ENCODE measurements around the gene TMEM17.
"Not testable (repeated sequence)": the region's sequence is repeated elsewhere in the genome, so short reads cannot be mapped to it uniquely, and the experiment has no call there.

Gene TMEM17

GRCh38 chr2:62527478-62528210, 21.6 kb upstream of the TMEM17 start:
- DNase-seq (ENCODE audit: low read depth, low spot score), result no peak
- no peak for TF ChIP-seq ZNF274 (IDR thresholded peaks at IDR 0.05; ENCODE audit: low read depth, low read length)
- no peak for TF ChIP-seq SUZ12 (IDR thresholded peaks at IDR 0.05; ENCODE audit: extremely low read depth, insufficient read depth, insufficient read length)
- no peak for TF ChIP-seq YY1 (IDR thresholded peaks at IDR 0.05; ENCODE audit: insufficient read depth, insufficient read length)

GRCh38 chr2:62526531-62527381, 20.8 kb upstream of the TMEM17 start:
- Histone ChIP-seq H3K9ac (ENCODE audit: insufficient read length, low read depth) (no peak overlapping the region), H3K27me3 (ENCODE audit: insufficient read depth, insufficient read length) (no peaks in the 10 kb centered on the region), H3K36me3 (ENCODE audit: insufficient read depth, insufficient read length, low read length) (no peaks in the 10 kb centered on the region), H3K4me1 (ENCODE audit: insufficient read depth, insufficient read length) (no peaks in the 10 kb centered on the region), H3K4me3 (ENCODE audit: insufficient read length, low read depth) (no peak overlapping the region), H3K9me3 (ENCODE audit: insufficient read depth, low read length) (no peaks in the 10 kb centered on the region; the same call in 1 of the 2 replicates)
- peak; percentile 40 for DNase-seq (ENCODE audit: low read depth, low spot score)
- TF ChIP-seq SUZ12 (IDR thresholded peaks at IDR 0.05; ENCODE audit: extremely low read depth, insufficient read depth, insufficient read length) (no peak), YY1 (IDR thresholded peaks at IDR 0.05; ENCODE audit: insufficient read depth, insufficient read length) (no peak), ZNF274 (IDR thresholded peaks at IDR 0.05; ENCODE audit: low read depth, low read length) (no peak)

More at GRCh38 chr2:62527478-62528210, 21.6 kb upstream of the TMEM17 start:
- no peaks in the 10 kb centered on the region for H3K27me3 ChIP-seq (ENCODE audit: insufficient read depth, insufficient read length)
- no peak overlapping the region for H3K4me3 ChIP-seq (ENCODE audit: insufficient read length, low read depth)
- no peaks in the 10 kb centered on the region for H3K9me3 ChIP-seq (ENCODE audit: insufficient read depth, low read length)
- H3K36me3 ChIP-seq (ENCODE audit: insufficient read depth, insufficient read length, low read length), result no peaks in the 10 kb centered on the region
- H3K4me1 ChIP-seq (ENCODE audit: insufficient read depth, insufficient read length), result no peaks in the 10 kb centered on the region
- H3K9ac ChIP-seq (ENCODE audit: insufficient read length, low read depth), result no peak overlapping the region

- no peak overlapping the region for H3K4me3 ChIP-seq (ENCODE audit: insufficient read length, low read depth)
- DNase-seq (ENCODE audit: low read depth, low spot score), result no peak
- H3K9me3 ChIP-seq (ENCODE audit: insufficient read depth, low read length), result no peaks in the 10 kb centered on the region; the same call in 1 of the 2 replicates
- no peak overlapping the region for H3K9ac ChIP-seq (ENCODE audit: insufficient read length, low read depth)
- no peaks in the 10 kb centered on the region for H3K27me3 ChIP-seq (ENCODE audit: insufficient read depth, insufficient read length)
- no peaks in the 10 kb centered on the region for H3K4me1 ChIP-seq (ENCODE audit: insufficient read depth, insufficient read length)
- no peak for TF ChIP-seq ZNF274 (IDR thresholded peaks at IDR 0.05; ENCODE audit: low read depth, low read length)
- no peak for TF ChIP-seq YY1 (IDR thresholded peaks at IDR 0.05; ENCODE audit: insufficient read depth, insufficient read length)
- no peak for TF ChIP-seq SUZ12 (IDR thresholded peaks at IDR 0.05; ENCODE audit: extremely low read depth, insufficient read depth, insufficient read length)
- H3K36me3 ChIP-seq (ENCODE audit: insufficient read depth, insufficient read length, low read length), result no peaks in the 10 kb centered on the region
Measured at GRCh38 chr2:62525549-62526269, 19.7 kb upstream of the TMEM17 start.

- no peaks in the 10 kb centered on the region for H3K4me1 ChIP-seq (ENCODE audit: insufficient read depth, insufficient read length)
- TF ChIP-seq SUZ12 (IDR thresholded peaks at IDR 0.05; ENCODE audit: extremely low read depth, insufficient read depth, insufficient read length), result no peak
- TF ChIP-seq ZNF274 (IDR thresholded peaks at IDR 0.05; ENCODE audit: low read depth, low read length), result no peak
- no peak for TF ChIP-seq YY1 (IDR thresholded peaks at IDR 0.05; ENCODE audit: insufficient read depth, insufficient read length)
- DNase-seq (ENCODE audit: low read depth, low spot score), result no peak
Measured at GRCh38 chr2:62524293-62524941, 18.4 kb upstream of the TMEM17 start.

GRCh38 chr2:62521061-62521460, 15.1 kb upstream of the TMEM17 start:
- H3K9ac ChIP-seq (ENCODE audit: insufficient read length, low read depth); H3K4me1 ChIP-seq (ENCODE audit: insufficient read depth, insufficient read length); H3K27me3 ChIP-seq (ENCODE audit: insufficient read depth, insufficient read length): not testable (repeated sequence)

More at GRCh38 chr2:62524293-62524941, 18.4 kb upstream of the TMEM17 start:
- no peak overlapping the region for H3K9ac ChIP-seq (ENCODE audit: insufficient read length, low read depth)
- no peaks in the 10 kb centered on the region; the same call in 1 of the 2 replicates for H3K9me3 ChIP-seq (ENCODE audit: insufficient read depth, low read length)
- H3K4me3 ChIP-seq (ENCODE audit: insufficient read length, low read depth), result no peak overlapping the region
- H3K27me3 ChIP-seq (ENCODE audit: insufficient read depth, insufficient read length), result no peaks in the 10 kb centered on the region
- H3K36me3 ChIP-seq (ENCODE audit: insufficient read depth, insufficient read length, low read length), result no peaks in the 10 kb centered on the region

GRCh38 chr2:62512384-62512783, 6.4 kb upstream of the TMEM17 start:
- H3K4me3 ChIP-seq (ENCODE audit: insufficient read length, low read depth), result no peak overlapping the region
- DNase-seq (ENCODE audit: low read depth, low spot score), result no peak
- H3K36me3 ChIP-seq (ENCODE audit: insufficient read depth, insufficient read length, low read length), result no peaks in the 10 kb centered on the region

More at GRCh38 chr2:62521061-62521460, 15.1 kb upstream of the TMEM17 start:
- H3K4me3 ChIP-seq (ENCODE audit: insufficient read length, low read depth); H3K36me3 ChIP-seq (ENCODE audit: insufficient read depth, insufficient read length, low read length); DNase-seq (ENCODE audit: low read depth, low spot score); H3K9me3 ChIP-seq (ENCODE audit: insufficient read depth, low read length): not testable (repeated sequence)

More at GRCh38 chr2:62512384-62512783, 6.4 kb upstream of the TMEM17 start:
- H3K27me3 ChIP-seq (ENCODE audit: insufficient read depth, insufficient read length), result no peaks in the 10 kb centered on the region
- no peak overlapping the region for H3K9ac ChIP-seq (ENCODE audit: insufficient read length, low read depth)
- TF ChIP-seq ZNF274 (IDR thresholded peaks at IDR 0.05; ENCODE audit: low read depth, low read length) (no peak), SUZ12 (IDR thresholded peaks at IDR 0.05; ENCODE audit: extremely low read depth, insufficient read depth, insufficient read length) (no peak)
- no peaks in the 10 kb centered on the region for H3K9me3 ChIP-seq (ENCODE audit: insufficient read depth, low read length)
- no peaks in the 10 kb centered on the region for H3K4me1 ChIP-seq (ENCODE audit: insufficient read depth, insufficient read length)
